ENCODE measurements around the gene FBXW5.

GRCh38 chr9:136957901-136958300, 13.4 kb upstream of the FBXW5 start:
- no peak for TF ChIP-seq CTCF (IDR thresholded peaks at IDR 0.05)
- TF ChIP-seq POLR2A (IDR thresholded peaks at IDR 0.05): no peak

Data from uterus (tissue), 2 donors.